ENCODE measurements around the gene RNF10.
"Not testable (repeated sequence)": the region's sequence is repeated elsewhere in the genome, so short reads cannot be mapped to it uniquely, and the experiment has no call there.

RNF10 gene

GRCh38 chr12:120617193-120617592 is 83.0 kb downstream of the RNF10 start:
- not testable (repeated sequence) for DNase-seq (ENCODE audit: low read depth)

- not testable (repeated sequence) for DNase-seq (ENCODE audit: low read depth)
Measured at GRCh38 chr12:120617767-120618166, 83.6 kb downstream of the RNF10 start.

GRCh38 chr12:120618954-120619615 is 84.9 kb downstream of the RNF10 start:
- no peak for DNase-seq (ENCODE audit: low read depth)

GRCh38 chr12:120620624-120621023 is 86.5 kb downstream of the RNF10 start:
- DNase-seq (ENCODE audit: low read depth): no peak

- DNase-seq (ENCODE audit: low read depth): no peak
Measured at GRCh38 chr12:120625557-120626419, 91.6 kb downstream of the RNF10 start.

All from stimulated activated CD8-positive, alpha-beta memory T cell treated with anti-CD3 and anti-CD28 coated beads, Interleukin-15, amount 100 ng/mL, for 1 hour (primary cell).